Dendritic cell treated with granulocyte-macrophage colony-stimulating factor and Interleukin-4, amounts not matched to agents 40 ng/mL and 50 ng/mL, for 4 days (primary cell): ENCODE data around the gene MEGF11.

ENCODE experiments used
- H3K27ac Mint-ChIP-seq: one replicate; pipeline ENCODE4 v1.8.0; 2022; ENCODE audit warnings: mild to moderate bottlenecking, mixed read lengths
- H3K27me3 Mint-ChIP-seq: one replicate; pipeline ENCODE4 v1.8.0; 2022; ENCODE audit warnings: mild to moderate bottlenecking, mixed read lengths
- H3K36me3 Mint-ChIP-seq: one replicate; pipeline ENCODE4 v1.8.0; 2022; ENCODE audit warnings: low read depth, mixed read lengths
- H3K4me1 Mint-ChIP-seq: one replicate; pipeline ENCODE4 v1.8.0; 2022; ENCODE audit warnings: low read depth, mixed read lengths
- H3K4me3 Mint-ChIP-seq: one replicate; pipeline ENCODE4 v1.8.0; 2022; ENCODE audit warnings: mild to moderate bottlenecking, moderate library complexity, mixed read lengths
- H3K9me3 Mint-ChIP-seq: one replicate; pipeline ENCODE4 v1.8.0; 2022; ENCODE audit warnings: mixed read lengths
- intact Hi-C: fragments of 100-400 bp; cut with micrococcal nuclease; formaldehyde crosslinking; loops from one replicate; pipeline ENCODE4 v1.15.0; 2022

The MEGF11 gene

GRCh38 chr15:65963911-65964482 is 289.6 kb downstream of the MEGF11 start:
- H3K27me3 Mint-ChIP-seq, result peaks cover 19% of the 10 kb centered on the region
- H3K27ac Mint-ChIP-seq, result no peak overlapping the region
- intact Hi-C loops, result no loop called here
- H3K4me3 Mint-ChIP-seq, result no peak overlapping the region
- no peaks in the 10 kb centered on the region for H3K9me3 Mint-ChIP-seq
- H3K4me1 Mint-ChIP-seq, result no peaks in the 10 kb centered on the region
- H3K36me3 Mint-ChIP-seq, result no peaks in the 10 kb centered on the region

GRCh38 chr15:65963358-65963757 is 290.2 kb downstream of the MEGF11 start:
- Mint-ChIP-seq H3K27ac (no peak overlapping the region), H3K4me3 (no peak overlapping the region), H3K4me1 (no peaks in the 10 kb centered on the region), H3K27me3 (peaks cover 22% of the 10 kb centered on the region), H3K36me3 (no peaks in the 10 kb centered on the region), H3K9me3 (no peaks in the 10 kb centered on the region)
- intact Hi-C loops, result no loop called here

GRCh38 chr15:65962187-65962586 is 291.4 kb downstream of the MEGF11 start:
- H3K27me3 Mint-ChIP-seq, result peaks cover 19% of the 10 kb centered on the region
- H3K9me3 Mint-ChIP-seq, result no peaks in the 10 kb centered on the region
- H3K4me1 Mint-ChIP-seq, result no peaks in the 10 kb centered on the region
- no peaks in the 10 kb centered on the region for H3K36me3 Mint-ChIP-seq
- H3K27ac Mint-ChIP-seq, result no peak overlapping the region
- intact Hi-C loops, result no loop called here
- H3K4me3 Mint-ChIP-seq, result no peak overlapping the region

- no peak overlapping the region for H3K27ac Mint-ChIP-seq
- no peaks in the 10 kb centered on the region for H3K36me3 Mint-ChIP-seq
- intact Hi-C loops, result no loop called here
- no peak overlapping the region for H3K4me3 Mint-ChIP-seq
- H3K27me3 Mint-ChIP-seq, result peaks cover 19% of the 10 kb centered on the region
- H3K9me3 Mint-ChIP-seq, result no peaks in the 10 kb centered on the region
- no peaks in the 10 kb centered on the region for H3K4me1 Mint-ChIP-seq
These were observed 293.0 kb downstream of the MEGF11 start for GRCh38 chr15:65960586-65960985.

- H3K27ac Mint-ChIP-seq, result no peak overlapping the region
- no peaks in the 10 kb centered on the region for H3K9me3 Mint-ChIP-seq
- intact Hi-C loops, result no loop called here
- no peak overlapping the region for H3K4me3 Mint-ChIP-seq
- H3K4me1 Mint-ChIP-seq, result no peaks in the 10 kb centered on the region
- peaks cover 22% of the 10 kb centered on the region for H3K27me3 Mint-ChIP-seq
- H3K36me3 Mint-ChIP-seq, result no peaks in the 10 kb centered on the region
These were observed 294.7 kb downstream of the MEGF11 start for GRCh38 chr15:65958835-65959234.

- Mint-ChIP-seq H3K9me3 (no peaks in the 10 kb centered on the region), H3K27me3 (peaks cover 14% of the 10 kb centered on the region), H3K36me3 (no peaks in the 10 kb centered on the region), H3K4me1 (no peaks in the 10 kb centered on the region), H3K4me3 (no peak overlapping the region), H3K27ac (no peak overlapping the region)
- intact Hi-C loops, result no loop called here
These were observed 296.1 kb downstream of the MEGF11 start for GRCh38 chr15:65957451-65957850.

GRCh38 chr15:65956899-65957298 is 296.7 kb downstream of the MEGF11 start:
- H3K9me3 Mint-ChIP-seq, result no peaks in the 10 kb centered on the region
- no peak overlapping the region for H3K4me3 Mint-ChIP-seq
- intact Hi-C loops, result no loop called here
- H3K4me1 Mint-ChIP-seq, result no peaks in the 10 kb centered on the region
- H3K36me3 Mint-ChIP-seq, result no peaks in the 10 kb centered on the region
- peaks cover 18% of the 10 kb centered on the region for H3K27me3 Mint-ChIP-seq
- no peak overlapping the region for H3K27ac Mint-ChIP-seq

- Mint-ChIP-seq H3K27me3 (peaks cover 13% of the 10 kb centered on the region), H3K9me3 (no peaks in the 10 kb centered on the region), H3K36me3 (no peaks in the 10 kb centered on the region), H3K27ac (no peak overlapping the region), H3K4me3 (no peak overlapping the region), H3K4me1 (no peaks in the 10 kb centered on the region)
- intact Hi-C loops, result no loop called here
These were observed 297.2 kb downstream of the MEGF11 start for GRCh38 chr15:65956307-65956706.

GRCh38 chr15:65954289-65954741 is 299.2 kb downstream of the MEGF11 start:
- intact Hi-C loops, result no loop called here
- H3K36me3 Mint-ChIP-seq, result no peaks in the 10 kb centered on the region
- no peak overlapping the region for H3K4me3 Mint-ChIP-seq
- no peak overlapping the region for H3K27ac Mint-ChIP-seq
- H3K4me1 Mint-ChIP-seq, result no peaks in the 10 kb centered on the region
- H3K9me3 Mint-ChIP-seq, result no peaks in the 10 kb centered on the region
- peaks cover 10% of the 10 kb centered on the region for H3K27me3 Mint-ChIP-seq

GRCh38 chr15:65953622-65954021 is 299.9 kb downstream of the MEGF11 start:
- H3K27ac Mint-ChIP-seq, result no peak overlapping the region
- no peaks in the 10 kb centered on the region for H3K4me1 Mint-ChIP-seq
- H3K36me3 Mint-ChIP-seq, result no peaks in the 10 kb centered on the region
- intact Hi-C loops, result no loop called here
- H3K4me3 Mint-ChIP-seq, result no peak overlapping the region
- peaks cover 9% of the 10 kb centered on the region for H3K27me3 Mint-ChIP-seq
- H3K9me3 Mint-ChIP-seq, result no peaks in the 10 kb centered on the region

- peaks cover 8% of the 10 kb centered on the region for H3K27me3 Mint-ChIP-seq
- H3K27ac Mint-ChIP-seq, result no peak overlapping the region
- H3K4me1 Mint-ChIP-seq, result no peaks in the 10 kb centered on the region
- H3K36me3 Mint-ChIP-seq, result no peaks in the 10 kb centered on the region
- no peaks in the 10 kb centered on the region for H3K9me3 Mint-ChIP-seq
- intact Hi-C loops, result no loop called here
- no peak overlapping the region for H3K4me3 Mint-ChIP-seq
These were observed 301.0 kb downstream of the MEGF11 start for GRCh38 chr15:65952391-65953053.

- H3K4me3 Mint-ChIP-seq, result no peak overlapping the region
These were observed 302.5 kb downstream of the MEGF11 start for GRCh38 chr15:65951007-65951406.

GRCh38 chr15:65949491-65949890 is 304.1 kb downstream of the MEGF11 start:
- Mint-ChIP-seq H3K27me3 (peaks cover 5% of the 10 kb centered on the region), H3K27ac (no peak overlapping the region), H3K36me3 (no peaks in the 10 kb centered on the region), H3K4me3 (no peak overlapping the region), H3K9me3 (no peaks in the 10 kb centered on the region), H3K4me1 (no peaks in the 10 kb centered on the region)
- intact Hi-C loops, result no loop called here

More at GRCh38 chr15:65951007-65951406, 302.5 kb downstream of the MEGF11 start:
- H3K27me3 Mint-ChIP-seq, result peaks cover 8% of the 10 kb centered on the region
- no peaks in the 10 kb centered on the region for H3K4me1 Mint-ChIP-seq
- no peaks in the 10 kb centered on the region for H3K36me3 Mint-ChIP-seq
- no peak overlapping the region for H3K27ac Mint-ChIP-seq
- H3K9me3 Mint-ChIP-seq, result no peaks in the 10 kb centered on the region
- intact Hi-C loops, result no loop called here

GRCh38 chr15:65949011-65949410 is 304.5 kb downstream of the MEGF11 start:
- no peaks in the 10 kb centered on the region for H3K36me3 Mint-ChIP-seq
- H3K27me3 Mint-ChIP-seq, result peaks cover 5% of the 10 kb centered on the region
- no peaks in the 10 kb centered on the region for H3K4me1 Mint-ChIP-seq
- no peaks in the 10 kb centered on the region for H3K9me3 Mint-ChIP-seq
- intact Hi-C loops, result no loop called here
- H3K27ac Mint-ChIP-seq, result no peak overlapping the region
- no peak overlapping the region for H3K4me3 Mint-ChIP-seq

GRCh38 chr15:65948383-65948782 is 305.2 kb downstream of the MEGF11 start:
- intact Hi-C loops, result no loop called here
- H3K9me3 Mint-ChIP-seq, result no peaks in the 10 kb centered on the region
- no peak overlapping the region for H3K4me3 Mint-ChIP-seq
- H3K4me1 Mint-ChIP-seq, result no peaks in the 10 kb centered on the region
- H3K27me3 Mint-ChIP-seq, result peaks cover 5% of the 10 kb centered on the region
- no peak overlapping the region for H3K27ac Mint-ChIP-seq
- no peaks in the 10 kb centered on the region for H3K36me3 Mint-ChIP-seq
